Hematopoietic multipotent progenitor cell (in vitro differentiated cells): ENCODE data around the gene DHX15. TPM values are rescaled to one million over a fixed set of nuclear protein-coding genes. Genes with fewer than 3 reads are reported as not detected.

Experiments
- DNase-seq, 3 donors: peaks; one replicate each; pipeline ENCODE4 v3.0.0-alpha.2; 2011 to 2015; ENCODE audit warnings: low read depth in 2 of 3, low spot score in 2 of 3
- total RNA-seq: library from RNA; depleted of rRNA; stranded (reverse); fragments of >200 nt; gene quantifications from one replicate; pipeline ENCODE4 v1.2.3, GENCODE V29; 2012

Gene DHX15
- 96.4 TPM for total RNA-seq

DNA sequence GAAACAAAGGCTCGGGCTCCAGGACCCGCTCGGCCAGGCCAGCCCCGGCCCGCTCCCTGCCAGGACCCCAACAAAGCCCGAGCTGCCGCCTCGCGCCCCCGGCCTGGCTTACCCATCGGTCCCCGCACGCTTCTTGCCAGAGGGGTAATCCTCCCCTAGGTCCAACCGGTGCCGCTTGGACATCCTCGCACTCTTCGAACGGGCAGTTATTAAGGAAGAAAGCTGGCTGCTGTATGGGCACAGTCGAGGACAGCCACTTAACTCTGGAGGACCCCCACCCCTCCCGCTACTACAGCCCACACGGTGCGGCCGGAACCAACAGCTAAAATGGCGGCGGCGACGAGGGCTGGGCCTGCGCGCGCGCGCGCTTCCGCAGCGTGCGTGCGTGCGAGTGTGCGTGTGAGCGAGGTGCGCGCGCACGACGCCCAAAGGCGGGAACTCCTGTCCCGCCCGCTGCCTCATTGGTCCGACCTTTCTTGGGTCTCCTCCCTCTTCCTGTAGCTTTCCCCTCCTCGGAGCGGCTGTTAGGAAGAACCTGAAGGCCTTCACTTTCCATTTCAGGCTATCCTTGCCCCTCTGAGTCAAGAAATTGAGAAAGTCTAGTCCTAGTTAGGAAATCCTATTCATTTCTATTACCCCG lies at the start of gene DHX15:
Gene DHX15 (minus strand): TSS at position 344 of the 640 bp plus-strand sequence. CDS start 161 bp downstream, at position 183.
- peak; percentile 95 to 97 (median 97) for DNase-seq

GRCh38 chr4:24632011-24632410 lies 47.7 kb upstream of the DHX15 start:
- DNase-seq: no peak

DNA sequence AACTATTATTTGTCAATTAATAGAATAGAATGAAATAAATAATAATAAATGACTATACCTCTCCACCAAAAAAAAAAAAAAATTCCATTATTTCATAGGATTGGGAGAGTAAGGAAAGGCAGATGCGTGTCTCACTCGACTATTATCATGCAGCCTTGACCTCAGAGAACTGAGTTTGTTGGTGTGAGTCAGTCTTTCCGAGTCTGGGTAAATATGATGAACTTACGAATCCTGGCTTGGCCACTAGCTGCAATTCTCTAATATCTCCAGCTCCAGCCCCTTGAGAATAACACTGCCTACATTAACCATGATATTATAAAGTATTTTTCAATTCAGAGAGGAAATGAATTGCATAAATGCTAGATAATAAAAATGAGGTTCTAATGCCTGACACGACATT lies 46.6 kb upstream of the DHX15 start:
- DNase-seq: no peak

DNA sequence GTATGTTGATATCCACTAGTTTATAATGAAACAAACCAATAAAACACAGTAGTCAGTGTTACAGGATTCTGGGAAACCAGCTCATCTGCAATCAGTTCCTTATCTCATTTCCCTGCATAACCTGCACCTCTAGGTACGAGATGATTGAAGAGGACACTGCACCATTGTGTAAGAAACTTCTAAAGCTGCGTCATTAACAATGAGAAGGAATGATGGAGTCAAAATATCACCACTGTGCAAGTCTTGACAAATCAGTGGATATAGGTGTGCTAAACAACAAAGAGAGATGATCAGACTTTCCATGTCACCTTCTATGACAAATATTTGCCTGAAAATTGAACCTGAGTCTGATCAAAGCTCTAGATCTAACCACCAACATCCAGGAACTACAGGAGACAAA lies 40.7 kb upstream of the DHX15 start:
- DNase-seq: no peak

DNA sequence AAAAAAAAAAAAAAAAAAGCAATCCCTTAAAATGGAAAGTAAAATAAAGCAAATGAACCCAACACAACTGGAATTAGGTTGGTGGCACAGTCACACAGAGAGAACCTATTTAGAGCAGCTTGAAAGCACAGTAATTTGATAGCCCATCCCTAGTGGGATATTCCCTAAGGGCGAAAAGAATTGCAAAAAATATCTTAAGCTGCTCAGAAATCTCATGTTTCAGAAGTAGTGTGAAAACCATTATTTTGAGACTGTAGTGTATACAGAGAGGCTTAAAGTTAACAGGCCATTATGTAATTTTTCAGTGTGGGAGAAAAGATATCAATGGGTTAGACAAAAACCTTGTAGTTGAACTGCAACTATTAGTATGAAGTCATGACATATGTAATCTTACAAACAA lies 40.0 kb upstream of the DHX15 start:
- no peak for DNase-seq

- DNase-seq: no peak
Observed at GRCh38 chr4:24622146-24622834, 37.9 kb upstream of the DHX15 start.

DNA sequence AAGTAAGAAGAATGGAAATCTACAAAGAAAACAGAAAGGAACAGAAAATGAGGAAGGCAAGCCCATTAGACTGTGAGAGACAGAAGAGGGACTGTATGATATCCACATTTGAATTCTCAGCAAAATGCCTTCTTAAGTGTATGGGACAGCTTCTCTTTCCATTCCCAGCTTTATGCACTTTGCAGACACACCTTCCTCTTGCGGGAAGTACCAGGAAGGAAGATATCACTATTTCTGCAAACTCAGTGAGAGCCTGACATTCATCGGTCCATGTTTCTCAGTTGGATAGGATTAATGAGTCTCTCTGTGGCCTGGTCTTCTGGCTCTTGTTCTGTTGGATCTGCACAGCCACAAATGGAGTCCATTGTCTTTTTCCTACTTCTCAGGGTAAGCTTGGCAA lies 31.6 kb upstream of the DHX15 start:
- no peak for DNase-seq

GRCh38 chr4:24614881-24615280 lies 30.5 kb upstream of the DHX15 start:
- DNase-seq: no peak

DNA sequence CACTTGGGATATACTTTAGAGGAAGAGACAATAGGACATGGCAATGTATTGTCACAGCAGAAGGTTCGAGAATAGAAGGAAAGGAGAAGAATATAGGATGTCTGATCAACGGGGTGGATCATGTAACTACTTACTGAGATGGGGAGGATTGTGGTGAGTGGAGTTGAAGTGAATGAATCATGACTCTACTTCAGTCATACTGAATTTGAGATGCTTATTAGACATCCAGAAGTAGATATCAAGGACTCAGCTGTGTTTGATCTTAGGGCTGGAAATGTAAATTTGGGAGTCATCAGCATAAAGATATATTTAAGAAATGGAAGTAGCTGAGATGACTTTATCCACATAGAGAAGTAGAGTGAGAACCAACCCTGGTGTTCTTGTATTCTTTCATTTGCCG lies 29.1 kb upstream of the DHX15 start:
- DNase-seq: no peak

DNA sequence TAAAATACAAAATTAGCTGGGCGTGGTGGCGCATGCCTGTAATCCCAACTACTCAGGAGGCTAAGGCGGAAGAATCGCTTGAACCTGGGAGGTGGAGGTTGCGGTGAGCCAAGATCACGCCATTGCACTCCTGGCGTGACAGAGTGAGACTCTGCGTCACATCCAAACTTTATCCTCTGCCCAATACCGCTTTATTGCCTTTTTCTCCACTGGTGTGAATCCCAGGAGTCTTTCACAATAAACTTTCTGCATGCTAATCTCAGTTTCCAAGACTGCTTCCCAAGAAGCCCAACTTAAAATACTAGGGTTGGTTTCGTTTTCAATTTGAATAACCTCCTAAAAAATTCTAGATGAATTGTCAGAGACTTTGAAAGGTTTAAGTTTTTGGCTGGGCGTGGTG lies 27.2 kb upstream of the DHX15 start:
- no peak for DNase-seq

DNA sequence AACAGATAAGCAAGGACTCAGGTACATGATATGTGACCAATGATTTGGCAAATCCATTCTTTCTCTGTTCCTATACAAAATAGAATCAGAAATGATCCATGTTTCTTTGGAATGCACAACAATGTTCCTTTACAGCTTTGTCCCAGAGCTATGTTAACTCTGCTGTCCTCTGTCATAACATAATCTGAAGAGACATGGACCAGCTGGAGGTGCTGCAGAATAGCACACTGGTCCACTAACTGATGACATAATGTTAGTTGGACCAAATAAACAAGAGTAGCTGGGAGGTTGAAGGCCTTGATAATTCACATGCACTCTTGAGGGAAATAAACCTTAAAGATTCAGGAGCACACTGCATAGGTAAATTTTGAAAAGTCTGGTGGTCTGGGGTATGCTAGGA lies 23.0 kb upstream of the DHX15 start:
- DNase-seq: no peak

- no peak for DNase-seq
Observed at GRCh38 chr4:24605216-24605615, 20.9 kb upstream of the DHX15 start.

- DNase-seq: no peak
Observed at GRCh38 chr4:24604558-24605214, 20.3 kb upstream of the DHX15 start.

GRCh38 chr4:24603343-24603742 lies 19.0 kb upstream of the DHX15 start:
- DNase-seq: no peak

GRCh38 chr4:24601121-24601520 lies 16.8 kb upstream of the DHX15 start:
- DNase-seq: no peak

DNA sequence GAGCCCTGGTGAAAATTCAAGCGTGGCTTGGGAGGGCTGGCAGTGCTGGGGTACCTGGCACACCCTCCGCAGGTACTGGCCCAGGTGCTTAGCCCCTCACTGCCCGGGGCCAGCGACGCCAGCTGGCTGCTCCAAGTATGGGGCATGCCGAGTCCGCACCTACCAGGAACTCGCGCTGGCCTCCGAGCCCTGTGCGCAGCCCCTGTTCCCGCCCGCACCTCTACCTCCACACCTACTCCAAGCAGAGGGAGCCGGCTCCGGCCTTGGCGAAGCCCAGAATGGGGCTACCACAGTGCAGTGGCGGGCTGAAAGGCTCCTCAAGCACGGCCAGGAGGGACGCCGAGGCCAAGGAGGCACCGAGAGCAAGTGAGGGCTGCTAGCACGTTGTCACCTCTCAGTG lies 14.9 kb upstream of the DHX15 start:
- DNase-seq: no peak

DNA sequence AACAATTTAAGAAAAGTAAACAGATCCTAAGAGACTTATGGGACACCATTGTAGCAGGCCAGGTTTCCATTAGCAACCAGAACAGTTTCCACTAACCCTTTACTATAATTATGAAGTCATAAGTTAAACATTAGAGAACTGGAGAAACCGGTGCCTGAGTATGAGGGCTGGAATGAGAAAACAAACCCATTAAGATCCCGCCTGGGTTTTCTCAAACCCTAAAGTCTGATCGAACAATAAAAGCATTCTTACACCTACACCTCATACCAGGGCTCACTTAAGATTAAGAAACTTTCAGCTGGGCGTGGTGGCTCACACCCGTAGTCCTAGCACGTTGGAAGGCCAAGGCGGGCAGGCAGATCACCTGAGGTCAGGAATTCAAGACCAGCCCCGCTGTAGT lies 13.7 kb upstream of the DHX15 start:
- no peak for DNase-seq

- no peak for DNase-seq
Observed at GRCh38 chr4:24595659-24596058, 11.3 kb upstream of the DHX15 start.

DNA sequence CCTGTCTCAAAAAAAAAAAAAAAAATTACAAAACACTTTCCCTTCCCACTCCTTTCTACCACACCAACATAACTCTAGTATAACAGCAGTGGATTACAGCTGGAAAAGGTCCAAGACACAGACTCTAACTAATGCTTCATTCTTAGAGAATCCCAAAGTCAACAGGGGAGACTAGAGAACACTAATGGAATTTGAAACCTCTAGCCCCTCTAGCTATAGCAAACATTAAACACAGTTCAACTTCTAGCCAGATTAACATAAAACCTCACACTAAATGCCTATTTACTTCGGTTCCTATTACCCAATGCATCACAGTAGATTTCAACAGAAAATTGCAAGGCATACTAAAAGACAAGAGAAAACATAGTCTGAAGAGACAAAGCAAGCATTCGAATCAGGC lies 10.5 kb upstream of the DHX15 start:
- no peak for DNase-seq

GRCh38 chr4:24589448-24589847 lies 5.1 kb upstream of the DHX15 start:
- no peak for DNase-seq

GRCh38 chr4:24588216-24588954 lies 4.0 kb upstream of the DHX15 start:
- DNase-seq: no peak
